A549 (cell line): ENCODE measurements around the gene TNKS2. TPM values are rescaled to one million over a fixed set of nuclear protein-coding genes. Genes with fewer than 3 reads are reported as not detected.
A peak's percentile ranks its signal among the peaks of the same experiment; 100 is the strongest.

Experiments used
- ATAC-seq, 2 experiments: fragments of 200-7000 bp in 1 of 2; fragments of >200 bp in 1 of 2; cut with Nextera tagmentation in 1 of 2; cut with Tn5 transposase in 1 of 2; 3 replicates each; pipeline versions ENCODE4 v1.8.0 to v1.9.1; 2018 to 2020; ENCODE audit warnings: mild to moderate bottlenecking in 1 of 2, moderate library complexity in 1 of 2
- CTCF ChIA-PET: fragments of 300-600 bp; sonication (Branson Sonifier 250); formaldehyde crosslinking; extraction: SDS; loops from one replicate; lab custom pipeline; 2021; ENCODE audit warnings: antibody characterized with exemption, inconsistent platforms; lab: Yijun Ruan, JAX
- POLR2A ChIA-PET: fragments of 350-600 bp; formaldehyde crosslinking; extraction: SDS; loops from one replicate; lab custom pipeline; 2021; ENCODE audit warnings: antibody characterized with exemption, inconsistent platforms; lab: Yijun Ruan, JAX
- DNase-seq, 2 experiments: peaks; one replicate each; pipeline versions ENCODE4 v3.0.0 to v3.0.0-alpha.2; 2011 to 2016; ENCODE audit warnings: low read depth in 1 of 2, low spot score in 1 of 2
- FAIRE-seq: peaks from 2 replicates; lab custom pipeline; 2011; peaks lifted over from hg19 to GRCh38; lab: Jason Lieb, UNC
- H3K27ac ChIP-seq, 2 experiments: fragments of >200 bp; sonication (Bioruptor Twin); formaldehyde crosslinking; 3 replicates each; pipeline ENCODE4 v1.5.1; 2016 to 2017
- H3K4me1 ChIP-seq: fragments of >200 bp; sonication (Bioruptor Twin); formaldehyde crosslinking; 3 replicates; pipeline ENCODE4 v1.6.1; 2016
- H3K4me2 ChIP-seq: fragments of >200 bp; sonication (Bioruptor Twin); formaldehyde crosslinking; 3 replicates; pipeline ENCODE4 v1.6.1; 2016
- H3K4me3 ChIP-seq: fragments of >200 bp; sonication (Bioruptor Twin); formaldehyde crosslinking; 3 replicates; pipeline ENCODE4 v1.5.1; 2016
- H3K9me3 ChIP-seq: fragments of >200 bp; sonication (Bioruptor Twin); formaldehyde crosslinking; 3 replicates; pipeline ENCODE4 v1.6.1; 2016
- EHF ChIP-seq: fragments of 250-450 bp; sonication (Bioruptor Pico); IDR thresholded peaks from 2 replicates; pipeline ENCODE4 v1.5.0; 2020; ENCODE audit warnings: mild to moderate bottlenecking
- EHMT2 ChIP-seq: fragments of 200-600 bp; sonication (generic); IDR thresholded peaks from 2 replicates; pipeline ENCODE4 v1.6.1; 2016; ENCODE audit warnings: antibody characterized with exemption, low read depth, mild to moderate bottlenecking, moderate library complexity
- EP300 ChIP-seq, 2 experiments: fragments of >200 bp; sonication (Bioruptor Twin); formaldehyde crosslinking; IDR thresholded peaks; 2 replicates in 1 of 2; 3 replicates in 1 of 2; pipeline ENCODE4 v1.6.1; 2016 to 2017
- HDAC2 ChIP-seq: fragments of 200-600 bp; sonication (generic); IDR thresholded peaks from 2 replicates; pipeline ENCODE4 v1.6.1; 2016
- HOXB13 ChIP-seq: fragments of 250-450 bp; sonication (Bioruptor Pico); IDR thresholded peaks from 2 replicates; pipeline ENCODE4 v1.5.0; 2020; ENCODE audit warnings: low read depth, mild to moderate bottlenecking, moderate library complexity
- HOXB5 ChIP-seq: fragments of 250-450 bp; sonication (Bioruptor Pico); IDR thresholded peaks from 2 replicates; pipeline ENCODE4 v1.5.0; 2020; ENCODE audit warnings: mild to moderate bottlenecking, moderate library complexity
- JUN ChIP-seq, 2 experiments: fragments of >200 bp; sonication (Bioruptor Twin); formaldehyde crosslinking; IDR thresholded peaks; 2 replicates in 1 of 2; 3 replicates in 1 of 2; pipeline ENCODE4 v1.6.1; 2016 to 2017
- KDM1A ChIP-seq: fragments of 200-600 bp; sonication (generic); IDR thresholded peaks from 2 replicates; pipeline ENCODE4 v1.6.1; 2016; ENCODE audit warnings: low read depth, mild to moderate bottlenecking
- KDM5A ChIP-seq: fragments of 200-600 bp; sonication (generic); IDR thresholded peaks from 2 replicates; pipeline ENCODE4 v1.6.1; 2016; ENCODE audit warnings: antibody characterized with exemption, mild to moderate bottlenecking
- MYC ChIP-seq: IDR thresholded peaks from 2 replicates; pipeline ENCODE4 v1.6.1; 2012; ENCODE audit warnings: mild to moderate bottlenecking, inconsistent platforms, low read length, improper control_type of control experiment, borderline replicate concordance
- NFE2L2 ChIP-seq: fragments of 150-350 bp; conservative IDR thresholded peaks from 2 replicates; pipeline ENCODE4 v1.6.1; 2014; ENCODE audit warnings: low read length
- NPAS2 ChIP-seq: fragments of 250-450 bp; sonication (Bioruptor Pico); IDR thresholded peaks from 2 replicates; pipeline ENCODE4 v1.8.0; 2022; ENCODE audit warnings: mild to moderate bottlenecking, moderate library complexity, borderline replicate concordance
- RARB ChIP-seq: fragments of 250-450 bp; sonication (Bioruptor Pico); IDR thresholded peaks from 2 replicates; pipeline ENCODE4 v1.8.0; 2021; ENCODE audit warnings: mild to moderate bottlenecking, moderate library complexity
- TFCP2L1 ChIP-seq: fragments of 250-450 bp; sonication (Bioruptor Pico); IDR thresholded peaks from 2 replicates; pipeline ENCODE4 v1.5.0; 2021; ENCODE audit warnings: mild to moderate bottlenecking
- TP53 ChIP-seq: fragments of 250-450 bp; sonication (Bioruptor Pico); IDR thresholded peaks from 2 replicates; pipeline ENCODE4 v1.5.0; 2021; ENCODE audit warnings: mild to moderate bottlenecking, moderate library complexity
- ZC3H11A ChIP-seq: fragments of 450-650 bp; IDR thresholded peaks from 2 replicates; pipeline ENCODE4 v1.6.1; 2014; ENCODE audit warnings: antibody characterized with exemption, mild to moderate bottlenecking
- WGBS: methylation state at CpG from one replicate; pipeline ENCODE4 v1.1.6; 2017; ENCODE audit errors: missing lambda C conversion rate; 5-methylcytosine and 5-hydroxymethylcytosine counted together
- polyA plus RNA-seq, 4 experiments: library from polyadenylated mRNA; depleted of rRNA in 3 of 4; stranded (reverse); fragments of >200 nt; fragmentation: RNase III in 1 of 4; extraction: RNeasy Plus Mini Kit Qiagen cat#74134 plus additional on column Dnase treatment in 1 of 4; gene quantifications; 2 replicates in 3 of 4; 3 replicates in 1 of 4; pipeline ENCODE4 v1.2.3, GENCODE V29; 2011 to 2017
- TF ChIP-seq, protein P1 (sequence below): fragments of 250-450 bp; sonication (Bioruptor Pico); IDR thresholded peaks from 2 replicates; pipeline ENCODE4 v1.5.0; 2020; ENCODE audit warnings: low read depth, mild to moderate bottlenecking, moderate library complexity
- TF ChIP-seq, protein P2 (sequence below): fragments of >200 bp; sonication (Bioruptor Twin); formaldehyde crosslinking; IDR thresholded peaks from 2 replicates; pipeline ENCODE4 v1.6.1; 2016
- TF ChIP-seq, protein P3 (sequence below): fragments of 200-600 bp; sonication (generic); IDR thresholded peaks from 2 replicates; pipeline ENCODE4 v1.6.1; 2016; ENCODE audit warnings: antibody characterized with exemption, mild to moderate bottlenecking, moderate library complexity
- TF ChIP-seq, protein P4 (sequence below): fragments of >200 bp; sonication (Bioruptor Twin); formaldehyde crosslinking; IDR thresholded peaks from 3 replicates; pipeline ENCODE4 v1.6.1; 2016

TNKS2 gene
- polyA plus RNA-seq, 2 of the 4 experiments (the other 2 are of a cell fraction), result 20.6 to 45.3 TPM

DNA sequence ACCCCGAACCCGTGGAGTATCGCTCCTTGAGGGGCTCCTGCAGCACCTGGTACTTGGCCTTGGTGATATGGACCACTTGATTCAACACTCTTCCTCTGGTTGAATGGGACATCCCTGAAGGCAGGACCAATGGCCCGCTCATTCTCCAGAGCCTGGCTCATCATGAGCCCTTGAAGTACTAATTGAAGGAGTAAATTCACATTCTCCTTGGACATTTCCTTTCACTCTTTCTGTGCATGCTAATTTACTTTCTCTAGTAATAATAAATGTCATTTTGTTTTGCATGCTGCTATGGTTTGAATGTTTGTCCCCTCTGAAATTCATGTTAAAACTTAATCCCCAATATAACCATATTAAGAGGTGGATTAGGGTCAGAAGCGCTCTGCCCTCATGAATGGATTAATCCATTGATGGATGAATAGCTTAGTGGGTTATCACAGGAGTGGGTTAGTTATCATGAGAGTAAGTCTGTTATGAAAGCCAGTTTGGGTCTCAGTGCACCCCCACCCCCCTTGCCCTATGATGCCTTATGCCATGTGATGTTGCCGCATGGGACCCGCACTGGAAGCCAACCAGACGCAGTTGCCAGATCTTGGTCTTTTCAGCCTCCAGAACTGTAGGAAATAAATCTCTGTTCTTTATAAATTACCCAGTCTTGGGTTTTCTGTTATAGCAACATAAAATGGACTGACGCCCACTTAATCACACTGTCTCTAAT is 87.3 kb downstream of the TNKS2 start:
- DNase-seq (no peak), FAIRE-seq (no peak), ATAC-seq (no peak)
- no peak overlapping the region for H3K4me2 ChIP-seq
- H3K4me3 ChIP-seq, result no peak overlapping the region
- H3K27ac ChIP-seq, result no peak overlapping the region
- TF ChIP-seq, protein P1, sequence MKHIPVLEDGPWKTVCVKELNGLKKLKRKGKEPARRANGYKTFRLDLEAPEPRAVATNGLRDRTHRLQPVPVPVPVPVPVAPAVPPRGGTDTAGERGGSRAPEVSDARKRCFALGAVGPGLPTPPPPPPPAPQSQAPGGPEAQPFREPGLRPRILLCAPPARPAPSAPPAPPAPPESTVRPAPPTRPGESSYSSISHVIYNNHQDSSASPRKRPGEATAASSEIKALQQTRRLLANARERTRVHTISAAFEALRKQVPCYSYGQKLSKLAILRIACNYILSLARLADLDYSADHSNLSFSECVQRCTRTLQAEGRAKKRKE (CRISPR knock-in tag), result no peak
- TF ChIP-seq HDAC2, result no peak
- TF ChIP-seq KDM5A, result no peak
- no peak for TF ChIP-seq TFCP2L1 (CRISPR knock-in tag)
- TF ChIP-seq EHMT2, result no peak
- TF ChIP-seq JUN (IDR thresholded peaks at IDR 0.05), result no peak
- no peak for TF ChIP-seq KDM1A
- TF ChIP-seq, protein P2, sequence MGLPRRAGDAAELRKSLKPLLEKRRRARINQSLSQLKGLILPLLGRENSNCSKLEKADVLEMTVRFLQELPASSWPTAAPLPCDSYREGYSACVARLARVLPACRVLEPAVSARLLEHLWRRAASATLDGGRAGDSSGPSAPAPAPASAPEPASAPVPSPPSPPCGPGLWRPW, result no peak
- TF ChIP-seq, protein P3, sequence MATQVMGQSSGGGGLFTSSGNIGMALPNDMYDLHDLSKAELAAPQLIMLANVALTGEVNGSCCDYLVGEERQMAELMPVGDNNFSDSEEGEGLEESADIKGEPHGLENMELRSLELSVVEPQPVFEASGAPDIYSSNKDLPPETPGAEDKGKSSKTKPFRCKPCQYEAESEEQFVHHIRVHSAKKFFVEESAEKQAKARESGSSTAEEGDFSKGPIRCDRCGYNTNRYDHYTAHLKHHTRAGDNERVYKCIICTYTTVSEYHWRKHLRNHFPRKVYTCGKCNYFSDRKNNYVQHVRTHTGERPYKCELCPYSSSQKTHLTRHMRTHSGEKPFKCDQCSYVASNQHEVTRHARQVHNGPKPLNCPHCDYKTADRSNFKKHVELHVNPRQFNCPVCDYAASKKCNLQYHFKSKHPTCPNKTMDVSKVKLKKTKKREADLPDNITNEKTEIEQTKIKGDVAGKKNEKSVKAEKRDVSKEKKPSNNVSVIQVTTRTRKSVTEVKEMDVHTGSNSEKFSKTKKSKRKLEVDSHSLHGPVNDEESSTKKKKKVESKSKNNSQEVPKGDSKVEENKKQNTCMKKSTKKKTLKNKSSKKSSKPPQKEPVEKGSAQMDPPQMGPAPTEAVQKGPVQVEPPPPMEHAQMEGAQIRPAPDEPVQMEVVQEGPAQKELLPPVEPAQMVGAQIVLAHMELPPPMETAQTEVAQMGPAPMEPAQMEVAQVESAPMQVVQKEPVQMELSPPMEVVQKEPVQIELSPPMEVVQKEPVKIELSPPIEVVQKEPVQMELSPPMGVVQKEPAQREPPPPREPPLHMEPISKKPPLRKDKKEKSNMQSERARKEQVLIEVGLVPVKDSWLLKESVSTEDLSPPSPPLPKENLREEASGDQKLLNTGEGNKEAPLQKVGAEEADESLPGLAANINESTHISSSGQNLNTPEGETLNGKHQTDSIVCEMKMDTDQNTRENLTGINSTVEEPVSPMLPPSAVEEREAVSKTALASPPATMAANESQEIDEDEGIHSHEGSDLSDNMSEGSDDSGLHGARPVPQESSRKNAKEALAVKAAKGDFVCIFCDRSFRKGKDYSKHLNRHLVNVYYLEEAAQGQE, result no peak
- TF ChIP-seq EP300 (IDR thresholded peaks at IDR 0.05), result no peak
- TF ChIP-seq NFE2L2, result no peak
- TF ChIP-seq RARB (CRISPR knock-in tag), result no peak
- no peak for TF ChIP-seq ZC3H11A
- no peak for TF ChIP-seq HOXB5
- TF ChIP-seq EHF (CRISPR knock-in tag), result no peak
- TF ChIP-seq NPAS2, result no peak
- TF ChIP-seq TP53 (CRISPR knock-in tag), result no peak
- TF ChIP-seq HOXB13 (CRISPR knock-in tag), result no peak
- TF ChIP-seq, protein P4, sequence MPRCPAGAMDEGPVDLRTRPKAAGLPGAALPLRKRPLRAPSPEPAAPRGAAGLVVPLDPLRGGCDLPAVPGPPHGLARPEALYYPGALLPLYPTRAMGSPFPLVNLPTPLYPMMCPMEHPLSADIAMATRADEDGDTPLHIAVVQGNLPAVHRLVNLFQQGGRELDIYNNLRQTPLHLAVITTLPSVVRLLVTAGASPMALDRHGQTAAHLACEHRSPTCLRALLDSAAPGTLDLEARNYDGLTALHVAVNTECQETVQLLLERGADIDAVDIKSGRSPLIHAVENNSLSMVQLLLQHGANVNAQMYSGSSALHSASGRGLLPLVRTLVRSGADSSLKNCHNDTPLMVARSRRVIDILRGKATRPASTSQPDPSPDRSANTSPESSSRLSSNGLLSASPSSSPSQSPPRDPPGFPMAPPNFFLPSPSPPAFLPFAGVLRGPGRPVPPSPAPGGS, result no peak
- 97% methylated on average over 9 of the region's 9 CpGs for WGBS
- H3K4me1 ChIP-seq, result peaks cover 5% of the 10 kb centered on the region; the same call in 1 of the 3 replicates
- CTCF ChIA-PET, result interaction anchor here (0.7 to 1.5 kb wide), 3 partner anchors 21 to 29 kb away, joined by 3 read pairs; no protein-coding TSS in a partner anchor
- POLR2A ChIA-PET, result no interaction called here
- H3K9me3 ChIP-seq, result no peaks in the 10 kb centered on the region

DNA sequence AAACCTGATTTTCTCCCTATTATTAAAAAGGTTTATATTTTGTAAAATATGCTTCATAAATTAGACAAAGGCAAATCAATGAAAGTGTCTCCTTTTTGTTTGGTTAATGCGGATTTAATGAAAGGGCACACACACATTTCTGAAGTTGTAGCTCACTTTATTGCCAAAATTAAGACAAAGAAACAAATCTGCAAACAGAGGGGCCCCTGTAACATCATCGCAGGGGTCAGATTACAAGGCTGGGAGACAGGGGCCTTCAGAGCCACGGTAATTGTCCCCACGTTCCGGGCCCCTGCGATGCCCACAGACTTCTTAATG is 88.7 kb downstream of the TNKS2 start:
- DNase-seq (no peak), ATAC-seq (no peak), FAIRE-seq (no peak)
- Histone ChIP-seq H3K9me3 (no peaks in the 10 kb centered on the region), H3K4me1 (peaks cover 16% of the 10 kb centered on the region), H3K4me2 (peak overlapping the region; percentile 94), H3K4me3 (peak overlapping the region; percentile 50), H3K27ac (peak overlapping the region; percentile 55 to 78; a peak in 5 of 6 replicates)
- ChIA-PET POLR2A (interaction anchor here (0.8 to 1.2 kb wide), 3 partner anchors 21 to 89 kb away, joined by 3 to 4 read pairs (median 3); no protein-coding TSS in a partner anchor), CTCF (interaction anchor here (0.6 to 1.1 kb wide), 4 partner anchors 12 to 1119 kb away, joined by 3 to 4 read pairs (median 3); no protein-coding TSS in a partner anchor)
- WGBS, result 23% methylated on average over 6 of the region's 6 CpGs
- no peak for TF ChIP-seq MYC
- TF ChIP-seq TP53 (CRISPR knock-in tag), result no peak
- TF ChIP-seq, protein P2, result no peak
